OCI-LY1 (cell line): ENCODE measurements around the gene IL31RA.

Experiments used
- EZH2 ChIP-seq: fragments of 200-600 bp; sonication (generic), shearing (Covaris generic); IDR thresholded peaks from 2 replicates; pipeline ENCODE4 v1.8.0; 2017; ENCODE audit warnings: borderline replicate concordance, mixed run types, mild to moderate bottlenecking, antibody characterized with exemption, low read length, moderate library complexity, mixed read lengths
- TF ChIP-seq, protein P1 (sequence below): fragments of 200-600 bp; sonication (generic), shearing (Covaris generic); IDR thresholded peaks from 2 replicates; pipeline ENCODE4 v1.5.1; 2017; ENCODE audit warnings: mild to moderate bottlenecking, antibody characterized with exemption, low read length, moderate library complexity, mixed read lengths

- TF ChIP-seq, protein P1, sequence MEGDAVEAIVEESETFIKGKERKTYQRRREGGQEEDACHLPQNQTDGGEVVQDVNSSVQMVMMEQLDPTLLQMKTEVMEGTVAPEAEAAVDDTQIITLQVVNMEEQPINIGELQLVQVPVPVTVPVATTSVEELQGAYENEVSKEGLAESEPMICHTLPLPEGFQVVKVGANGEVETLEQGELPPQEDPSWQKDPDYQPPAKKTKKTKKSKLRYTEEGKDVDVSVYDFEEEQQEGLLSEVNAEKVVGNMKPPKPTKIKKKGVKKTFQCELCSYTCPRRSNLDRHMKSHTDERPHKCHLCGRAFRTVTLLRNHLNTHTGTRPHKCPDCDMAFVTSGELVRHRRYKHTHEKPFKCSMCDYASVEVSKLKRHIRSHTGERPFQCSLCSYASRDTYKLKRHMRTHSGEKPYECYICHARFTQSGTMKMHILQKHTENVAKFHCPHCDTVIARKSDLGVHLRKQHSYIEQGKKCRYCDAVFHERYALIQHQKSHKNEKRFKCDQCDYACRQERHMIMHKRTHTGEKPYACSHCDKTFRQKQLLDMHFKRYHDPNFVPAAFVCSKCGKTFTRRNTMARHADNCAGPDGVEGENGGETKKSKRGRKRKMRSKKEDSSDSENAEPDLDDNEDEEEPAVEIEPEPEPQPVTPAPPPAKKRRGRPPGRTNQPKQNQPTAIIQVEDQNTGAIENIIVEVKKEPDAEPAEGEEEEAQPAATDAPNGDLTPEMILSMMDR = no peak
- TF ChIP-seq EZH2 = no peak
Measured at GRCh38 chr5:55911784-55912653, 60.9 kb downstream of the IL31RA start.
